Mononuclear cell (primary cell): Measurements from ENCODE around the gene IFNGR2. TPM values are rescaled to one million over a fixed set of nuclear protein-coding genes. Genes with fewer than 3 reads are reported as not detected.
"Not testable (repeated sequence)": the region's sequence is repeated elsewhere in the genome, so short reads cannot be mapped to it uniquely, and the experiment has no call there.

ENCODE experiments used
- H3K27me3 ChIP-seq: 2 replicates; pipeline ENCODE4 v1.6.0; 2011; ENCODE audit warnings: low read length, control low read depth; ENCODE audit not compliant: insufficient read depth
- H3K4me1 ChIP-seq: 2 replicates; pipeline ENCODE4 v1.5.1; 2011; ENCODE audit warnings: mild to moderate bottlenecking, low read length, control low read depth; ENCODE audit not compliant: insufficient read depth
- H3K4me3 ChIP-seq: 2 replicates; pipeline ENCODE4 v1.5.1; 2011; ENCODE audit warnings: mild to moderate bottlenecking, low read length, moderate library complexity
- H3K9me3 ChIP-seq: 2 replicates; pipeline ENCODE4 v1.5.1; 2011; ENCODE audit warnings: low read depth, mild to moderate bottlenecking, control low read depth, low read length
- total RNA-seq: library from RNA; depleted of rRNA; stranded (reverse); fragments of >200 nt; gene quantifications from one replicate; pipeline ENCODE4 v1.2.3, GENCODE V29; 2012

The IFNGR2 gene
- total RNA-seq, 1 donor: 88.1 TPM

- Histone ChIP-seq H3K4me3 (peak overlapping the region; percentile 93), H3K9me3 (no peaks in the 10 kb centered on the region), H3K4me1 (peaks cover 78% of the 10 kb centered on the region), H3K27me3 (no peaks in the 10 kb centered on the region)
These were observed 3.3 kb downstream of the IFNGR2 start for GRCh38 chr21:33406493-33406892.

- Histone ChIP-seq H3K4me3 (no peak overlapping the region), H3K9me3 (no peaks in the 10 kb centered on the region), H3K4me1 (peaks cover 61% of the 10 kb centered on the region), H3K27me3 (no peaks in the 10 kb centered on the region)
These were observed 8.8 kb downstream of the IFNGR2 start for GRCh38 chr21:33411949-33412430.

- not testable (repeated sequence) for H3K4me3 ChIP-seq, H3K27me3 ChIP-seq, H3K9me3 ChIP-seq
- H3K4me1 ChIP-seq: peaks cover 57% of the 10 kb centered on the region
These were observed 9.2 kb downstream of the IFNGR2 start for GRCh38 chr21:33412439-33412831.

GRCh38 chr21:33412832-33413519, 9.8 kb downstream of the IFNGR2 start:
- Histone ChIP-seq H3K4me1 (peaks cover 53% of the 10 kb centered on the region), H3K9me3 (no peaks in the 10 kb centered on the region), H3K27me3 (no peaks in the 10 kb centered on the region), H3K4me3 (no peak overlapping the region)

- Histone ChIP-seq H3K4me1 (peaks cover 42% of the 10 kb centered on the region), H3K4me3 (no peak overlapping the region), H3K9me3 (no peaks in the 10 kb centered on the region), H3K27me3 (no peaks in the 10 kb centered on the region)
These were observed 10.9 kb downstream of the IFNGR2 start for GRCh38 chr21:33414068-33414467.

GRCh38 chr21:33414926-33415325, 11.7 kb downstream of the IFNGR2 start:
- Histone ChIP-seq H3K4me3 (no peak overlapping the region), H3K4me1 (peaks cover 33% of the 10 kb centered on the region), H3K9me3 (no peaks in the 10 kb centered on the region), H3K27me3 (no peaks in the 10 kb centered on the region)

- H3K4me3 ChIP-seq: no peak overlapping the region
- peaks cover 1% of the 10 kb centered on the region for H3K4me1 ChIP-seq
- H3K9me3 ChIP-seq: no peaks in the 10 kb centered on the region
- H3K27me3 ChIP-seq: no peaks in the 10 kb centered on the region
These were observed 15.5 kb downstream of the IFNGR2 start for GRCh38 chr21:33418691-33419090.

- no peaks in the 10 kb centered on the region for H3K9me3 ChIP-seq
- H3K27me3 ChIP-seq: no peaks in the 10 kb centered on the region
- no peaks in the 10 kb centered on the region for H3K4me1 ChIP-seq
- no peak overlapping the region for H3K4me3 ChIP-seq
These were observed 16.4 kb downstream of the IFNGR2 start for GRCh38 chr21:33419538-33420123.

- no peak overlapping the region for H3K4me3 ChIP-seq
- no peaks in the 10 kb centered on the region for H3K27me3 ChIP-seq
- no peaks in the 10 kb centered on the region for H3K4me1 ChIP-seq
- H3K9me3 ChIP-seq: no peaks in the 10 kb centered on the region
These were observed 18.6 kb downstream of the IFNGR2 start for GRCh38 chr21:33421713-33422393.

- H3K9me3 ChIP-seq: no peaks in the 10 kb centered on the region
- H3K4me1 ChIP-seq: no peaks in the 10 kb centered on the region
- H3K27me3 ChIP-seq: no peaks in the 10 kb centered on the region
- H3K4me3 ChIP-seq: no peak overlapping the region
These were observed 21.0 kb downstream of the IFNGR2 start for GRCh38 chr21:33424214-33424613.

GRCh38 chr21:33425825-33426224, 22.6 kb downstream of the IFNGR2 start:
- H3K9me3 ChIP-seq: no peaks in the 10 kb centered on the region
- no peaks in the 10 kb centered on the region for H3K27me3 ChIP-seq
- no peak overlapping the region for H3K4me3 ChIP-seq
- H3K4me1 ChIP-seq: no peaks in the 10 kb centered on the region

GRCh38 chr21:33427051-33427450, 23.8 kb downstream of the IFNGR2 start:
- H3K9me3 ChIP-seq: no peaks in the 10 kb centered on the region
- no peaks in the 10 kb centered on the region for H3K27me3 ChIP-seq
- no peak overlapping the region for H3K4me3 ChIP-seq
- H3K4me1 ChIP-seq: peaks cover 11% of the 10 kb centered on the region

GRCh38 chr21:33428669-33429068, 25.5 kb downstream of the IFNGR2 start:
- Histone ChIP-seq H3K9me3 (no peaks in the 10 kb centered on the region), H3K4me3 (no peak overlapping the region), H3K4me1 (peaks cover 27% of the 10 kb centered on the region), H3K27me3 (no peaks in the 10 kb centered on the region)

- Histone ChIP-seq H3K9me3 (no peaks in the 10 kb centered on the region), H3K4me3 (no peak overlapping the region), H3K27me3 (no peaks in the 10 kb centered on the region), H3K4me1 (peaks cover 45% of the 10 kb centered on the region)
These were observed 27.6 kb downstream of the IFNGR2 start for GRCh38 chr21:33430858-33431257.

- Histone ChIP-seq H3K9me3 (no peaks in the 10 kb centered on the region), H3K4me1 (peaks cover 45% of the 10 kb centered on the region), H3K4me3 (no peak overlapping the region), H3K27me3 (no peaks in the 10 kb centered on the region)
These were observed 29.3 kb downstream of the IFNGR2 start for GRCh38 chr21:33432496-33432895.
